Activated CD4-positive, CD25-positive, alpha-beta regulatory T cell (primary cell): ENCODE measurements around the gene CDY2B.
"Not testable (repeated sequence)": the region's sequence is repeated elsewhere in the genome, so short reads cannot be mapped to it uniquely, and the experiment has no call there.

Source experiments
- DNase-seq, 4 experiments: peaks; one replicate each; lab custom pipeline; 2025; lab: John Stamatoyannopoulos, UW

Gene CDY2B, protein sequence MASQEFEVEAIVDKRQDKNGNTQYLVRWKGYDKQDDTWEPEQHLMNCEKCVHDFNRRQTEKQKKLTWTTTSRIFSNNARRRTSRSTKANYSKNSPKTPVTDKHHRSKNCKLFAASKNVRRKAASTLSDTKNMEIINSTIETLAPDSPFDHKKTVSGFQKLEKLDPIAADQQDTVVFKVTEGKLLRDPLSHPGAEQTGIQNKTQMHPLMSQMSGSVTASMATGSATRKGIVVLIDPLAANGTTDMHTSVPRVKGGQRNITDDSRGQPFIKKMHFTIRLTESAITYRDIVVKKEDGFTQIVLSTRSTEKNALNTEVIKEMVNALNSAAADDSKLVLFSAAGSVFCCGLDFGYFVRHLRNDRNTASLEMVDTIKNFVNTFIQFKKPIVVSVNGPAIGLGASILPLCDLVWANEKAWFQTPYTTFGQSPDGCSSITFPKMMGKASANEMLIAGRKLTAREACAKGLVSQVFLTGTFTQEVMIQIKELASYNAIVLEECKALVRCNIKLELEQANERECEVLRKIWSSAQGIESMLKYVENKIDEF

DNA sequence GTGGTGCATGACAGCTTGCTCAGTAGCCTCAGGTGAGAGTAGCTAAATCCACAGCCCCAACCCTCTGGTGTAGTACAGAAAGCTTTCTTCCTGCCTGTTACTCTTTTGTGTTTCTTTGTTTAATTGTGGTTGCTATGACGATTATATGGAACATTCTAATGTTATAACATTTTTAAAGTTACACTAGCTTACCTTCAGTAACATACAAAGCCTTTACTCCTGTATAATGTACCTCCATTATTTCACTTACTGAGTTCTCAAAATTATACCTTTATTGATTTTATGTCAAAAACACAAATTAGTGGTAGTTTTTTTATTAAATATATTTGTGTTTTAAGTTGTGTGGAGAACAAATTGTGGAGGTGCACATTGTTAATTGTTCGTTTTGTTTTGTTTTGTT is at the start of gene CDY2B:
TSS of gene CDY2B (minus strand) at position 101 of the 400 bp plus-strand sequence. CDS start 328 bp downstream, outside the sequence.
- DNase-seq: not testable (repeated sequence)

DNA sequence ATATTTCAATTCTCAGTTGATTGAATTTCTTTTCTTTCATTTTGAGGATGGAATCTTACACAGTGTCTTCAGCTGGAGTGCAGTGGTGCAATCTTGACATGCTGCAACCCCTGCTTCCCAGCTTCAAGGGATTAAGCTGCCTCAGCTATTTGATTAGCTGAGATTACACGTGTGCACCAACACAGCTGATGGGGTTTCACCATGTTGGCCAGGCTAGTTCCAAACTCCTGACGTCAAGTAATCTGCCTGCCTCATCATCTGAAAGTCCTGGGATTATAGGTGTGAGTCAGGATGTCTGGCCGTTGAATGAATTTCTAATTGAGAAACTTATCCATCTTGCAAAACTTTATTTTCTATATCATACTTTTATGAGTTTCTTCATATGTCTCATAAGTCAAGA is 28.0 kb upstream of the CDY2B start:
- DNase-seq: not testable (repeated sequence)

DNA sequence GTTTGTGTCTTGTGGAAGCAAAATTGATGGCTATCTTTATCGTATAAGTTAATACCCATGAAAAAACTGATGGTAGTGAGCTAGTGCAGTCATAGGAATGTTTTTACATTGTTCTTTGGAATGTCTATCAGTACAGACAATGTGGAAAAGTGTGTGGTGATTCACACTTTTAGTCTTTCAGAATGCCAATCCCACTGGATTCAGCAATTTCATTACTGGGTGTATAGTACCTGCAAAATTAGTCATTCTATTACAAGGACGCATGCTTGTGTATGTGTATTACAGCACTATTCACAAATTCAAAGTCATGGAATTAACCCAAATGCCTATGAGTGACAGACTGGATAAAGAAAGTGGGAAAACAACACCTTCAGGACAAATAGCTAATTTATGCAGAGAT is 27.3 kb upstream of the CDY2B start:
- not testable (repeated sequence) for DNase-seq

DNA sequence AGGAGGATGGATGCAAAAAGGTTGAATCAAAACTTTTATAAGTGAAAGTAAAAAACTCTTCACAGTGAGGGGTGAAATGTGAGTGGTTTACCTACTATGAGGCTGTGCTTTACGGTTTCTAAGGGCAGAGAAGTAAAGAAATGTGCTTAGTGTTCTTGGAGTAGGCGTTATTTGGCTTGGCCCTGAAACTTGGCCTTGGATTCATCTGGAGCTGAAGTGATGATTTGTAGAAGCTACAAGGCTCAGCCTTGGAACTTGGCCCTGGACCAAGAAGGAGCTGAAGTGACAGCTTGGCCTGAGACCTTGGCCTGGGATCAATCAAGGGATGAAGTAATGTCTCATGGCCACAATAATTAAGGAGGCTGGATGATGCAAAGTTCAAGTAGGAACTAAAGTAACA is 1.7 kb upstream of the CDY2B start:
- DNase-seq: not testable (repeated sequence)

DNA sequence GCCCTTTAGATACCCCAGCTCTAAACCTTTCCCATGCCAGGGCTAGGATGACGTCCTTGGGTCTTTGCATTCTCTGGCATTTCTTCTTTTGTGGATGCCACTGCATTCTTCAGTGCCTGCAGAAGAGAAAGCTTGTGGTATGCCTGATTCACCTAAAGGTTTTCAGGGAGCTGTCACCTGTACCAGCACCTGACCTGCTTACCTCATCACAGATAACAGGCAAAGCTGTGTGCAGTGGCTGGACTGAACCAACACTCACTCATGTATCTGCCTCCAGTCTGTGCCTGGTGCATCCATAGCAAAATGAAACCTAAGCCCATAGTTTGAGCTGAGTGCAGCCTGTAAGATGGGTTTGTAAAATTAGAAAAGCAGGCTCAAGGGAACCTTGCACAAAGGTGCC is 3.3 kb downstream of the CDY2B start:
- not testable (repeated sequence) for DNase-seq

DNA sequence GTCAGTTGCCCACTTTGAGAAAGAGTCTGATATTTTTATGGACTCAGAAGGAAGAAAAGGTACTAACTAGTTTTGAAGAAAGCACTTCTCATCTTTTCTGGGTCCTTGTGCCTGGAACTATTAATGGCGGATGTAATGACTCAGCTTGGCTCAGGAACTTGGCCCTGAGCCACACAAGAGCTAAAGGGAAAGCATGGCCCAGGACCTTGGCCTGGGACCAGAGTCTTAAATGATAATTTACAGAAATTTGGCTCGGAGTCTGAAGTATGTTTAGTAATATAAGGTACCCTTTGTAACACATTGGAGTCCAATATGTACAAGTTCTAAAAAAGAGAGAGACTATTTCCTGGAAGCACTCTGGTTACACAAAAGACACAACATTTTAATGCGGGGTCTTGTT is 4.6 kb downstream of the CDY2B start:
- DNase-seq: not testable (repeated sequence)

GRCh38 chrY:17871194-17871903 is 8.7 kb downstream of the CDY2B start:
- not testable (repeated sequence) for DNase-seq

GRCh38 chrY:17870737-17871136 is 9.3 kb downstream of the CDY2B start:
- DNase-seq: not testable (repeated sequence)

DNA sequence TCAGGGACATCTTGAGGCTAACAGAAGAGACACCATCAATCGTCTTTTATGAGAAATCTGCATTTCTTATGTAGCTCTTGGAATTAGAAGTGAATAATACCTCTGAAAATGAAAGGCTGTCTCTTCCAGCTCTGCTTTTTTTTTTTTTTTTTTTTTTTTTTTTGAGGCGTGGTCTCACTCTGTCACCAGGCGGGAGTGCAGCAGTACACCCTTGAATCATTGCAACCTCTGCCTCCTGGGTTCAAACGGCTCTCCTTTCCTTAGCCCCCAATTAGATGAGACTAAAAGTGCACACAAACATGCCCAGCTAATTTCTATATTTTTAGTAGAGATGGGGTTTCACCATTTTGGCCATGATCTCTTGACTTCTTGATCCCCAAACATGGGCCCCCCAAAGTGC is 12.2 kb downstream of the CDY2B start:
- not testable (repeated sequence) for DNase-seq

DNA sequence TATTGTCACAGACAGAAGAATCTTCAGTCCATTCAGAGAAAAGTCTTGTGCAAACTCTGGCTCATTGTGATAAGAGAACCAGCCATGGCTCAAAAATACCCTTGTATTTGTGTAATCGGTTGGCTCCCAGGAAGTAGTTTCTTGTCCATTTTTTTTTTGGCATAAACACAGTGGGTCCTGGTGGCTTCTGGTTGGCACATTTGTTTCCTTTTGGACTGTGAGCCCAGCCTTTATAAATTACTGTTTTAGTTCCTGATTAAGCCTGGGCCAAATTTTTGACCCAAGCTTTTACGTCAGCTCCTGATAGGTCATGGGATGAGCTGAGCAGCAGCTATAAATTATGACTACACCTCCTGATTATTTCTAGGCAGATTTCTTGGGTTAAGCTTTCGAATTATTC is 19.4 kb downstream of the CDY2B start:
- DNase-seq: not testable (repeated sequence)

GRCh38 chrY:17856963-17857848 is 22.8 kb downstream of the CDY2B start:
- not testable (repeated sequence) for DNase-seq

DNA sequence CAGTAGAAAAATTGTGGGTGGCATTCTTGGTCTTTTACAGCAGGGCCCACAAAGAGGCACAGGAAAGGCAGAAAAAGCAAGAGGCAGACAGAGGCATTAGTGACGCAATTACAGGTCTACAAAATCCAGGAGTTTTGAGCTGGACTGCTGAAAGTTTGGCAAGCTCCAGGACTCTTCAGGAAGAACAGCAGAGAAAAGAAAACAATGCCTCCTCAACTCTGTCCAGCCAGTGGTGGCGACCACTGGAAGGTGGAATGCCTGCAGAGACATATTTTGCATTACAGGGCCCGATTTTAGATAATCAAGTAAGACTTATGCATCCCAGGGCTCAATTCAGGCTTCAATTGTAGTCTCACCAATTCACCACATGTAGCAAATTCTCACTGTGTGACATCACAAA is 23.5 kb downstream of the CDY2B start:
- DNase-seq: not testable (repeated sequence)

DNA sequence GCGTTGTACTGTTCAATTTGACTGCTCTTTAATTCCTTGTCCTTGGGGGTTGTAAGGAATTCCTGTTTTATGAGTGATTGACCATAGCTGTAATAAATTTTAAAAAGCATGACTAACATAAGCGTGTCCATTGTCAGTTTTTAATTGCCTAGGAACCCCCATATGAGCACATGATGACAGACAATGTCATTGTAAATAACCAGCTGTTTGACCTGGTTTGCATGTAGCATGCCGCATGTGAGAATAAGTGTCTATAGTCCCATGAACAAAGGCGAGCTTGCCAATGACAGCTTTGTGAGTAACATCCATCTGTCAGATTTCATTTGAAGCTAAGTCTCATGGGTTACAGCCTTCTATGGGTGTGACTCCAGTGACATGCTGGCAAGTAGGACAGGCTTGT is 30.9 kb downstream of the CDY2B start:
- DNase-seq: not testable (repeated sequence)

DNA sequence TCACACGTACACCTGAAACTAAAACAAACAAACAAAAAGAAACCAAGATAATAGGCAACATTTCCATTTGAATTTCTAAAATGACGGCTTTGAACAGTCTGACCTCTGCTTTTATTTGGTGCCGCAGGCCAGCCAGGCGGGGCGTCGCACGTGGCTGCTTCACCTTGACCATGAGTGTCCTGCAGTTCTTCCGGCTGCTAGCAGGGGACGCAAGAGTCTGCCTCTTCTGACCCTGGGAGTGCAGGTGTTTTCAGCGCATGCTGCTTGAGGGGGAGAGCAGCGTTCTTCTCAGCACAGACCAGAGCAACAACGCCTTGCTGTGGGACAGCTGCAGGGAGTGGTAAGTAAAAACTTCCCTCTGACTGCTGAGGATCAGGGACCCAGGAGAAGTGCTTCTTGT is 47.9 kb downstream of the CDY2B start:
- DNase-seq: not testable (repeated sequence)
